ENCODE results near the gene KCNK15.

Gene KCNK15

DNA sequence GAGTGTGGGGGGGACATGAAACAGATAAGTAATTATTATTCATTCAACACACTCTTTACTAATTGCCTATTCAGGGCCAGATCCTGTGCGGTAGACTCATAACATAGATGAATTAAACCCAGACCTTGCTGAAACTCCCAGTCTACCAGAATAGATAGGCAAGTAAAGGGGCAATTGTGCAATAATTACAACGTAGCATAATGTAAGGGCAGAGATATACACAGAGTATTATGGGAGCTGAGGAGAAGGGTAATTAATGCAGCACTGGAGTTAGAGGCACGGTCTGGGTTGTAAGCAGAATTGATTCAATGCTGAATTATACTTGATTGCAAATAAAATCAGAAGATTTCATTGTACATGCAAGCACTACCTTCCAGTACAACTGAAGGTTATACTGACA lies 35.5 kb downstream of the KCNK15 start:
- DNase-seq (ENCODE audit: low spot score) = no peak
- no peak for TF ChIP-seq CTCF (IDR thresholded peaks at IDR 0.05; ENCODE audit: borderline replicate concordance, control extremely low read depth, extremely low read depth, insufficient read depth, missing control alignments)
- in situ Hi-C loops (cut with MboI; ENCODE audit: low sequenced_read_pairs, unreplicated experiment) = no loop called here

DNA sequence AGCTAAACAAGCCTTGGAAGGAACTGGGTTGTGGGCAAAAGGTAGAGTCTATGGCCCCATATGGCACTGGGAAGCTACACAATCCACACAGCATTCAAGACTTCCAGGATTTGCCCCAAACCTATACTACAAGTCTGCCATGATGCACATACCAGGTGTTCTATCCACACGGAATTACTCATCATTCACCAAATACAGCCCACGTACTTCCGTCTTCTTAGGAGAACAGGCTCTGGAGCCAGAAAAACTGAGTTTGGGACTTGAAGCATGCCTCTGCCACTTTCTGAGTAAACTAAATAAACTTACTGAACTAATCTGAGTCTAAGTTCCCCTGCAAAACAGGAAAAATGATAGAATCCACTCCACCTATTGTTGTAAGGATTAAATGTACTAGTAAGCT lies 36.1 kb downstream of the KCNK15 start:
- DNase-seq (ENCODE audit: low spot score) = no peak
- TF ChIP-seq CTCF (IDR thresholded peaks at IDR 0.05; ENCODE audit: borderline replicate concordance, control extremely low read depth, extremely low read depth, insufficient read depth, missing control alignments) = no peak
- in situ Hi-C loops (cut with MboI; ENCODE audit: low sequenced_read_pairs, unreplicated experiment) = no loop called here

DNA sequence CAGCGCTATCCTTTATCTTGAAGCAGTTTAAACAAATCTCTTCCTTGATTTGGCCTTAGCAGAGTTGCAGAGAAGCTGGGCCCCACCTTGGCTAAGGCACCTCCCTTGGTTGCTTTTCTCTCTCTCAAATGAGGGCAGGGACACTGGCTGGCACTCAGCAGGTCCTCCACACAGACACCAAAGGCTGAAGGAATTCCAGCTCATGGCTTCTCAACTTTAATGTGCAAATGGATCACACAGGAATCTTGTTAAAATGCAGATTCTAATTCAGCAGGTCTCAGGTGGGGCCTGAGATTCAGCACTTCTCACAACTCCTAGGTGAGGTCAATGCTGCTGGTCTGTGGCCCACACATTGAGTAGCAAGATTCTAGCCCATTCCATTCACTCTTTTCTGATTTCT lies 39.0 kb downstream of the KCNK15 start:
- no peak for DNase-seq (ENCODE audit: low spot score)
- TF ChIP-seq CTCF (IDR thresholded peaks at IDR 0.05; ENCODE audit: borderline replicate concordance, control extremely low read depth, extremely low read depth, insufficient read depth, missing control alignments) = no peak
- in situ Hi-C loops (cut with MboI; ENCODE audit: low sequenced_read_pairs, unreplicated experiment) = no loop called here

DNA sequence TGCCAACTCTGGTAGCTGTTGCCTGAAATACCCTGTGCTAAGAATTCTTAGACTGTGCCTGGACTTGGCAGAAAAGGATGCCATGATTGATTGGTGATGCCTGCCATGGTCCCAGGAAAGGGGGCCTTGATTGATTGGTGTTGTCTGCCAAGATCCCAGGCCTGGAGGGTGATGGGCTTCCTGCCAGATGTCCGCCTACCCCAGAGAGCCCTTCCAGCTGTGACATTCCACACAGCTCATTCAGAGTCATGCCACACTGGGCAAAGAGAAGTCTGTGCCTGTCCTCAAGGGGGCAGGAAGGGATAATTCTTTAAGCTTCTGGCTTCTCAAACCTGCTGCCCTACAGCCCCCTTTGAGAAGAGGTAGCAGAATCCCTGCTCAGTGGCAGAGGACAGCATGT lies 40.1 kb downstream of the KCNK15 start:
- TF ChIP-seq CTCF (IDR thresholded peaks at IDR 0.05; ENCODE audit: borderline replicate concordance, control extremely low read depth, extremely low read depth, insufficient read depth, missing control alignments) = no peak
- in situ Hi-C loops (cut with MboI; ENCODE audit: low sequenced_read_pairs, unreplicated experiment) = no loop called here
- DNase-seq (ENCODE audit: low spot score) = no peak

GRCh38 chr20:44787299-44787698 lies 41.6 kb downstream of the KCNK15 start:
- DNase-seq (ENCODE audit: low spot score) = no peak
- in situ Hi-C loops (cut with MboI; ENCODE audit: low sequenced_read_pairs, unreplicated experiment) = no loop called here
- TF ChIP-seq CTCF (IDR thresholded peaks at IDR 0.05; ENCODE audit: borderline replicate concordance, control extremely low read depth, extremely low read depth, insufficient read depth, missing control alignments) = no peak

- no peak for TF ChIP-seq CTCF (IDR thresholded peaks at IDR 0.05; ENCODE audit: borderline replicate concordance, control extremely low read depth, extremely low read depth, insufficient read depth, missing control alignments)
- DNase-seq (ENCODE audit: low spot score) = no peak
- in situ Hi-C loops (cut with MboI; ENCODE audit: low sequenced_read_pairs, unreplicated experiment) = no loop called here
Observed at GRCh38 chr20:44788706-44789456, 43.2 kb downstream of the KCNK15 start.

Measured in GM13976 (cell line).